ENCODE results near the gene ARHGAP44.
A peak's percentile ranks its signal among the peaks of the same experiment; 100 is the strongest.

ARHGAP44 gene

DNA sequence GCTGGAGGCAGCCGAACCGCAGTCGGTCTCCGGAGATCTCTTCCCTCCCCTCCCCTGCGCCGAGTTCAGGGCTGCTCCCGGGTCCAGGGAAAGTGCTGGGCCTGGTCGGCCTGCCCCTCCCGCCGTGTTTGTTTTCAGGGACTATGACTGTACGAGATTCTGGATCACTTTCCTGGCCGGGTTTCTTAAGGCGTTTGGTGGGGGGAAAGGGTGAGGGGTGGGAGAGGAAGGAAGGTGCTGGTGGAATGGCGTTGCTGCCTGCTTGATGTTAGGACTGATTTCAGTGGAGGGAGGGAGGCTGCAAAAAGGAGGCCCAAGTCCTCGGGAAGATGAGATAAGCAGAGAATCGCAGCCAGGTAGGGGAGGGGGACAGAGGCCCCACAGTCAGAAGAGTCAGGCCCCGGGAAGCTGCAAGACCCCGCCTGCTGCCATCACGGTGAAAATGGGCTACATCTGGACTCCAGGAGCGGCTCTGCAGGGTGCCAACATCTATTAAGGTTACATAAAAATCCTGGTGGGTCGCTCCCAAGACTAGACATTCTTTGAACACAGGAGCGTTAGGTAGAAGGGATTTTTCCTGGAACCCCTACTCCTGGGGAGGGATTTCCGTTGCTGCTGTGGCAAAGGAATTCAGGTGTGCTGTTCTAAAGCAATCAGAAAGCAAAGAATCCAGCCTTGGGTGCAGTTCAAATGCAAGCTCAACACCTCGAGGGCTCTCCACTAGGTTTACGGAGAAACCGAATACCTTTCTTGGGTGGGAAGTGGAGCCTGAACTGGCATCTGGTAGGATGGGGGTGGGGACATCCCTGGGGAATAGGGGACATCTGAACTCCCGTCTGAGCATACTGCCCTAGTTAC is 1.2 kb downstream of the ARHGAP44 start:
- peak overlapping the region; percentile 53 for H3K27ac ChIP-seq
- TF ChIP-seq ZFX (IDR thresholded peaks at IDR 0.05) (no peak), CTCF (conservative IDR thresholded peaks at IDR 0.05) (no peak)

- no peak for TF ChIP-seq CTCF (conservative IDR thresholded peaks at IDR 0.05)
- no peak for TF ChIP-seq ZFX (IDR thresholded peaks at IDR 0.05)
- no peak overlapping the region for H3K27ac ChIP-seq
Observed at GRCh38 chr17:12794919-12795532, 5.7 kb downstream of the ARHGAP44 start.

DNA sequence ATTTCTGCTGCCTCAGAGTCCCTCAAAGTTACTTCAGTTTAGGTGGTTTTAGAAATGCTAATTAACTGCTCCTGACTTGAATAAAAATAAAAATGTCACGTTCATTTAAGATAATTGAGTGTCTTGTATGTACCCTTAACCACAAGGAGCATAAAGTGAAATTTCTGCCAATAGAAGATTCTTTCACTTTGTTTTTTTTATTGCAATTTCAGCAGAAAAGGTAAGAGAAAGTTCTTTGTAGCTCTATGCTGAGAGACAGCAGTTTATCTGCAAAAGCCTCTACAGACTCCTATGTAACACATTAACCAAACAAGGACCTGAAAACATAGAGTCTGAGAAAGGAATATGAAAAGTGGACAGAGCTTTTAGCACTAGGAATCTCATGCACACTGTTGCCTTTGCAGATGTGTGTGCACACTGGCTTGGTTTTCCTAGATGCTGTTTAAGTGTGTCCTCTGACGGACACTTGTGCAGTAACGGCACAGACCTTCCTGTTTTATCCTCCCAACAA is 11.6 kb downstream of the ARHGAP44 start:
- H3K27ac ChIP-seq, result no peak overlapping the region
- TF ChIP-seq ZFX (IDR thresholded peaks at IDR 0.05) (no peak), CTCF (conservative IDR thresholded peaks at IDR 0.05) (no peak)

- no peak overlapping the region for H3K27ac ChIP-seq
- TF ChIP-seq ZFX (IDR thresholded peaks at IDR 0.05) (no peak), CTCF (conservative IDR thresholded peaks at IDR 0.05) (no peak)
Observed at GRCh38 chr17:12806630-12807029, 17.3 kb downstream of the ARHGAP44 start.

DNA sequence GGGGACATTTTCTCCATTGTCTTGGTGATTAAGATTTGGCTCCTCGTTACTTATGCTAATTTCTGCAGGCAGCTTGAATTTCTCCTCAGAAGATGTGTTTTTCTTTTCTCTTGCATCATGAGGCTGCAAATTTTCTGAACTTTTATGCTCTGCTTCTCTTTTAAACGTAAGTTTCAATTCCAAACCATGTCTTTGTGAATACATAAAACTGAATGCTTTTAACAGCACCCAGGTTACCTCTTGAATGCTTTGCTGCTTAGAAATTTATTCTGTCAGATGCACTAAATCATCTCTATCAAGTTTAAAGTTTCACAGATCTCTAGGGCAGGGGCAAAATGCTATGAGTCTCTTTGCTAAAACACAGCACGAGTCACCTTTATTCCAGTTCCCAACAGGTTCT is 19.4 kb downstream of the ARHGAP44 start:
- TF ChIP-seq ZFX (IDR thresholded peaks at IDR 0.05), result no peak
- TF ChIP-seq CTCF (conservative IDR thresholded peaks at IDR 0.05), result no peak
- no peak overlapping the region for H3K27ac ChIP-seq

DNA sequence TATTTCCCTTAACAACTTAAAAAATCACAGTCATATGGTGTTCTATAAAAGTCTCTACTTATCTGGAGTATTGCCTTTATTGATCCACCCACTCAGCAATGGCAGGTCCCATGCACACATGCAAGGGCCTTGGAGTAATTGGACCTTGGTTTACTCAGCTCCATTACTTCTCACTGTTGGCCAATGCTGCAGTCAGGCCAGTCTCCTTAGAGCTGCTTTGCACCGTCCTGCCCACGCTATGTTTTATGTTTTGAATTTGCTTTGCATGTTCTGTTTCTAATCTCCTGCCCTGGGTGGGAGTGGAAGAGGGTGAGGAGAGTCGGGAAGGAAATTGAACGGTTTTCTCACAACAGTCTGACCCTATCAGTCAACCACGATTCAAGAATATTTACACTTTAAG is 23.6 kb downstream of the ARHGAP44 start:
- no peak overlapping the region for H3K27ac ChIP-seq
- TF ChIP-seq CTCF (conservative IDR thresholded peaks at IDR 0.05), result no peak
- no peak for TF ChIP-seq ZFX (IDR thresholded peaks at IDR 0.05)

DNA sequence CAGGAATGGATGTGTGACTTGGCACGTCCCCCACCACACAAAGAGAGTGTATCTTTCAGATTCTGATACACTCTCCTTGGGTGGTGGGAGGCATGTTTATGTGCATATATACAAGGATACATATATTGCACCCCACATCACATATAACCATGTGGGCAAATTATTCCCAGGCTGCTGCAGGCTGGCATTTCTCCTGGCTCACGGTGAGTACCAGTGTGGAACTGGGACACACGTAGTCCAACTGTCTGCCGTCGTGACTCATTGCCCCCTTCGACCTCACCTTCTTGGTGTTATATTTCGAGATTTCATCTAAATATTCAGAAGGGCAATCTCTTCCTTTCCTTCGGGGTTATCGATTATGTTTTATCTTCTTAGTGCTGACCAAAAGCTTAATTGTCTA is 24.4 kb downstream of the ARHGAP44 start:
- TF ChIP-seq CTCF (conservative IDR thresholded peaks at IDR 0.05) (no peak), ZFX (IDR thresholded peaks at IDR 0.05) (no peak)
- no peak overlapping the region for H3K27ac ChIP-seq
